ENCODE measurements around the gene DNASE2B.

The DNASE2B gene, protein sequence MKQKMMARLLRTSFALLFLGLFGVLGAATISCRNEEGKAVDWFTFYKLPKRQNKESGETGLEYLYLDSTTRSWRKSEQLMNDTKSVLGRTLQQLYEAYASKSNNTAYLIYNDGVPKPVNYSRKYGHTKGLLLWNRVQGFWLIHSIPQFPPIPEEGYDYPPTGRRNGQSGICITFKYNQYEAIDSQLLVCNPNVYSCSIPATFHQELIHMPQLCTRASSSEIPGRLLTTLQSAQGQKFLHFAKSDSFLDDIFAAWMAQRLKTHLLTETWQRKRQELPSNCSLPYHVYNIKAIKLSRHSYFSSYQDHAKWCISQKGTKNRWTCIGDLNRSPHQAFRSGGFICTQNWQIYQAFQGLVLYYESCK

GRCh38 chr1:84398175-84399155 lies at the start of gene DNASE2B:
Gene DNASE2B (plus strand): TSS chr1:84398484. CDS start chr1:84398565, 81 bp downstream.
- no peak for DNase-seq

GRCh38 chr1:84348759-84349158 lies 49.5 kb upstream of the DNASE2B start:
- no peak for DNase-seq

DNA sequence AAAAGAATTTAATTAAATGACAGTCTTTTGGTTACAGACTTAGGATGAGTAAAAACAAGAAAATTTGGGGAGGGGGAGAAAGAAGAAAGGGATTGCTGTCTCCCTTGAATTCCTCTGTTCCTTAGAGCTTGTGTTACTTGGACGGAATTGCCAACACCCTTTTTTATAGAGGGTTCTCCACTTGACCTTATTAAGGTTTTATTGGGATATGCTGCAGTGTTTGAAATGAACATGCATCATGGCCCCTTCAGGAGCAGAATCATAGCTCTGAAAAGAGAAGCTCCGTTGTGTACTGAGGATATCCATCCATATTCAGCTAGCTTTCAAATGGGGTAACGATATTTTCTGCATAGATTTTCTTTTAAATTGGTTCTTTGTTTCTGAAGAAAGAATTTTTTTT lies 48.2 kb upstream of the DNASE2B start:
- no peak for DNase-seq

- DNase-seq, result no peak
Measured at GRCh38 chr1:84350550-84350949, 47.7 kb upstream of the DNASE2B start.

DNA sequence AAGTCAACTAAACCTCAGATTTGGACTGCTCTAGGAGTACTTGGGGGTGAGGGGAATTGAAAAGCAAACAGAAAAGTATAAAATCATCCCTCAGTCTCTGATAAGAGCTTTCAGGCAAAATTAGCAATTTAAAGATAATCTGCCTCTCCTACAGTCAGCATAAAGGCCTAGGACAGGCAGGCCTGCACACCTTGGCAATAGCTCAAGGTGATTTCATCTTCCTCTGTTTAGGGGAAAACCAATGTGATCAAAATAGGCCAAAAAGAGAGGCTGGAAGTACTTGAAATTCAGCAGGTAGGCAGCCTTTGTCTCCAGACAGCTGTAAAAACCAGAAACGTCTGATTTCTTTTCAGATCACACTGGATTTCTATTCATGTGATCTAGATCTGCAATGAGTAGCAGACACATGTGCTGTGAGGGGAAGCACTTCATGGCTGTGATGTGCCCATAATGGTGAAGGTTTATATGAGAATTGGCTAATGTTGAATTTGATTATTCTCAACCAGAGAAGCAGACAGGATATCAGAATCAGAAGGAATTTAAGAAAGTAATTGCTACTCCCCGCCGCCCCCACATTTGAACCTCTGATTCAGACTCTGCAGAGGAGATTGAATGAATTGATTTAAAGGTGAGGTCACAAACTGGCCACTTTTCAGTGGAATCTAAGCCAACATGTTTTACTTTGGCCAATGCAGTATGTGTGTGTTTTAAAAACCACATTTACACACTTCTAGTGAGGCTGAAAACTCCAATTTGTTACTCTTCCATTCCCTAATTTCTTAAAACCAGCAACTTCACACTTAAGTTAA lies 45.8 kb upstream of the DNASE2B start:
- no peak for DNase-seq

- DNase-seq, result no peak
Measured at GRCh38 chr1:84353695-84354094, 44.6 kb upstream of the DNASE2B start.

DNA sequence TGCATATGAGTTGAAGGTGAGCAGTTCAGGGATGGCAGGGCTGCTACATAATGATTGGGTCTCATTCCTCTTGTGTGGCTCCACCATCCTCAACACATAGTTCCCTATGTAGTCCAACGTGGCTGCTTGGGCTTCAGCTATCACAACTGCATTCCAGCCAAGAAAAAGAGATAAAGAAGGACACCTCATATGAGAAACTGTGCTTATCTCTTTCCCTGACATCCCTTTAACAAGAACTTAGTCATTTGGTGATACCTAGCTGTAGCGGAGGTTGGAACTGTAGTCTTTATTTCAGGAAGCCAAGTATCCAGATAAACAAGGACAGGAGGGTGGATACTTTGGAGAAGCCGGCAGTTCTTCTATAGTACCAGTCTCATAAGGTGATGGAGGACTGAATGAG lies 42.7 kb upstream of the DNASE2B start:
- no peak for DNase-seq

GRCh38 chr1:84356881-84357280 lies 41.4 kb upstream of the DNASE2B start:
- DNase-seq, result no peak

DNA sequence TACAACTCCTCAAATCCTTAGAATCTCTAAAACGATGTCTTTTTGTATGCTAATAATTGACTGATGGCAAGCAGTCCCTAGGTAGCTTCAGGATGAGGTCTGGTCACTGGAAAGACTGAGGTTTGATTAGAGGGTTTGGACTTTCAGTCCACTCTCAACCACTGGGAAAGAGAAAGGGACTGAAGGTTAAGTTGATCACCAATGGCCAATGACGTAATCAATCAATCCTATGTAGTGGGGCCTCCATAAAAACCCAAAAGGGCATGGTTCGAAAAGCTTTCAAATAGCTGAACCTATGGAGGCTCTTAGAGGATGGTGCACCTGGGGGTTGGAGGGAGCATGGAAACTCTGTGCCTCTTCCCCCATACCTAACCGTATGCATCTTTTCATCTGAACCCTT lies 39.6 kb upstream of the DNASE2B start:
- no peak for DNase-seq

GRCh38 chr1:84360316-84360715 lies 38.0 kb upstream of the DNASE2B start:
- DNase-seq, result no peak

- no peak for DNase-seq
Measured at GRCh38 chr1:84361796-84362195, 36.5 kb upstream of the DNASE2B start.

GRCh38 chr1:84363019-84363418 lies 35.3 kb upstream of the DNASE2B start:
- DNase-seq, result no peak

DNA sequence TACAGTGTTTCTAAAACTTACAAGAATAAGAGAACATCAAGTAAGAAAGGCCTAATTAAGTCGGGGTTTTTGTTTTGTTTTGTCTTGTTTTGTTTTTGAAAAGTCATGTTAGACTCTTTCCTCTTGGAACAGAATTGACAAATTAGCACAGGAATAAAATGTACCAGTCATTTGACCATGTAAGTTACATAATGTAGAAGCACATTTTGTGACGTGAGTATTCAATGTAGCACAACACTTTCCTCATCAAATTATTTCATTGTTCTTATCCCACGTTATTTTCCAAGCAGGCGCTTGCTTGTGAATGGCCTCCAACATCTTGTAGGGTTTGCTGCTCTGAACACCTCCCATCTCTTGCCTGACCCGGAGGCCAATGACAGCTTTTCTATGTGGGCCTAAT lies 34.7 kb upstream of the DNASE2B start:
- no peak for DNase-seq

DNA sequence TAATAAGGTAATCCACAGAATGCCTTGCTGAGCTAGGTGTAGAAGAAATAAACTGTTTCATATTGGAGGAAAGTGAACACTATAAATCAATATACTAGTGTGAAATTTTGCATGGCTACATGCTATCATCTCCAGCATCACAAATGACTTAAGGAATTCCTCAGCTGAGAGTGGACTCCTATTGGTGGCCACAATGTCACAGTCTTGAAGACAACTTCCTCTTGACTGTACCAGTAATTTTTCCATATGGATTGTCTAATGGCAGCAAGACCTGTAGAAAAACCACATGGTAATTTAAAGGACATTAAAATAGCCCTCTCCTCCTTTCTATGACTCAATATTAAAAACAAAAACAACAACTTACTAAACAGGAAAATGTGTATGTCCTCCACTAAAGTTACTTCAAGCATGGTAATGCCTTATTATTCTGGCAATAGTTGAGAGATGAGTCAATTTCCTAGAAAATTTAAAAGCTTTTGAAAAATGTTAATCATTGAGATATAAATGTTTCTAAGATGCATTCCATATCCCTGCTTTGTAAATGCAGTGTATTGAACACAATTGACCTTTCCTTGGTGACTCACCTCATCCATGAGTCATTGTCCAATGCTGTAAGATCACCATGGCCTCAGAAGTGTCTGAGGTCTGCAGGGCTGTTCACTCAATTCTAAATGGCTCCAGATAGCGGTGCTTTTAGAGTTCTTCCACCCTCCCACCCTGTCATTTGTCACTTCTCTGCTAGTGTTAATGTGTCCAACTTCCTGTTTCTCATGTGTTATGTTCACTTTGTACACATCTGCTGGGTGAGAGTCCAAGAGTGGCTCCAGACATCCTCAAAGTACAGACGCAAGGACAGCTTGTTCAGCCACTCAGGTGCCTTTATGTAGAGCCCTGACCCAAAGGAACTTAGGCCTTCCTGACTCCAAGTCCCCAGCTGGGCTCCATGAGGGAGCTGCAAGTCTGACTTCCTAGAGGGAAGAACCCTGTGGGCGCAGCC lies 32.8 kb upstream of the DNASE2B start:
- no peak for DNase-seq

DNA sequence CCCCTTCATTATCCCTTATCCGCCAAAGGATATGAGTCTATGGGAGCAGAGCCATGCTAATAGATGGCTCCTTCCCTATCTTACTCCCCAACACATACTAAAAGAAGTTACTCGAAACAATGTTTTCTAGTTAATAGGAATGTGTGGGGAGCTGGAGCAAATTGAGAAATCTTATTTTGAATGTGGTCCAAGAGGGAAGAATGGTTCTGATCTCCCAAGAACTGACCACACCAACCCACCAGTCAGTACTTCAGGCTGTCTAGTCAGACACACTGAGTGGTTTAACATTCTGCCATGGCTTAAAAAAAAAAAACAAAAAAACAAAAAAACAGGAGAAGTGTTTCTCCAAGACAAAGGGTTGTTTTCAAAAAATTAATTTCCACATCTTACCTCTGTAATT lies 31.5 kb upstream of the DNASE2B start:
- no peak for DNase-seq

- DNase-seq, result no peak
Measured at GRCh38 chr1:84367219-84367618, 31.1 kb upstream of the DNASE2B start.

DNA sequence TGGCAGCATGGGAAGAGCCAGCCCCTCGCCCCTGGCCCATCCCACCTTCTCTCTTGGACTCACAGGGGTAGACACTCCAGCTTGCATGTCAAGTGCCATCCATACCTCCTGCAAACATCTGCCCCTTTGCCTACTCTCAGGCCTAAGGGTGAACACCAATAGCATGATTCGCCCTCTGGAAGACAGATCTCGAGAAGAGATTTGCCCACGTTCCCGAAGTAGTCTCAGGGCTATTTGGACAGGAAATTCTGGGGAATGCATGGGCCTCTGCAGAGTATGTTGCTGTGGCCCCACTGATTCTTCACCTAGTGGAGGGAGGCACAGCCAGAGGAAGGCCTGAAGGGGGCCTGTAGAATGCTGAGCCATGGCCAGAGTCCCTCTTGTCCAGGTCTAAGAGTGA lies 29.8 kb upstream of the DNASE2B start:
- DNase-seq, result no peak

- DNase-seq, result no peak
Measured at GRCh38 chr1:84370266-84370665, 28.0 kb upstream of the DNASE2B start.

DNA sequence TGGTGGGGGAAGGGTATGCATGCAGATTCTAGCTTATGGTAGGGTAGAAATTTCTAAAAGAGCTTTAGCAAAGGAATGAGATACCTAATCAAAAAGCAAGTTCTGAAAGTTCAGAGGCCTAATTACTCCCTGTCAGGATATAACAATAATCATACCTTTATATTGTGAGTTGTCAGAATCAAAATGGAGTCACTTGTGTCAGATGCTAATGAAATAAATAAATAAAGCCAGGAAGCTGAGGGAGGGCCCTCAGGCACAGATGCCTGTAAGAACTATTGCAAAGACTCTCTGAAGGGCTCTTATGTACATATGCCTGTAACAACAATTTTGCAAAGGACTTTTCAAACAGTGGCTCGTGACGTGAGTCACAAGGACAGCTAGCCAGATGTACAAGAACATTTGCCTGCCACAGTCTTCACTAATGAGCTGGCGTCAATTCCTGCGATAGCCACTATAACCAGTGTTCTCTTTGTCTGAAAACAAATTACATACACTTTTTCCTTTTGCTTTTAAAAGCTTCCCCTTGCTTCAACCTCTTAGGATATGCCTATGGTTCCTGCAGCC lies 27.4 kb upstream of the DNASE2B start:
- no peak for DNase-seq

DNA sequence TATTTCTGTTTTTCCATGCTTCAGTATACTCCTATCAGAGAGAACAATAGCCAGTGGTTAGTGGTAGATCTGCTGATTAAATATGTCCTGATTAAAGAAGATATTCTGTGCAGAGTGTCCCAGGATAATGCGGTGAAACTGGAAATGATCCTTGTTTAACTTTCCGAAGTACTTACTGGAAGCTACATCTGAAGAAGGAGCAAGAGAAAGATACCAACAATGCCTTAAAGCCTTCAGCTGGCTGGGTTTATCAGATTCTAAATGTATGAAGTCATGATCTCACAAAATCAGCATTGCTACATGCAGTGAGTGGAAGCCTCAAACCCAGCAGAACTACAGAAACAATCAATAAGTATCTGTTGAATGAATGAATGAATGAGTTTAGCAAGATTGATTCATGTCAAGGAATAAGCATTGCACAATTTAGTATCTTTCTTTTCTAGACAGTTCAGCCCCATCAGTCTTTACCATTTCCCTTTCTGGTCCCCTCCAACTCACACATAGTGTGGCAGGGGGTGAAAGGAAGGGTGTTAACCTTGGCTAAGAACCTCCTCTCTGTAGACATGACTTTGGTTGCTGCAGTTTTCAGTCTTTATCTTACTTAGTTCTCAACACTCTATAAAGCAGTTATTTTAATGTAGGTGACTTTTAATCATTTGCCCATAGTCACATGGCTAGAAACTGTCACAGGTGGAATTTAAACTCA lies 24.7 kb upstream of the DNASE2B start:
- no peak for DNase-seq

Data from activated effector memory CD4-positive, alpha-beta T cell treated with Interleukin-2 at 50 U/mL for 16 hours (primary cell).